MM.1S (cell line): ENCODE measurements around the gene PRAMEF13.
"Not testable (repeated sequence)": the region's sequence is repeated elsewhere in the genome, so short reads cannot be mapped to it uniquely, and the experiment has no call there.

ENCODE experiments used
- CTCF ChIP-seq: fragments of 300-600 bp; sonication (generic); IDR thresholded peaks from 2 replicates; pipeline ENCODE4 v1.5.1; 2016; ENCODE audit warnings: antibody characterized with exemption, low read length, mixed read lengths
- EZH2 ChIP-seq: fragments of 300-600 bp; sonication (generic); optimal IDR thresholded peaks from 2 replicates; pipeline ENCODE3; 2017; ENCODE audit warnings: low read depth, mild to moderate bottlenecking, antibody characterized with exemption, low read length, mixed read lengths

GRCh38 chr1:13237572-13237971 is 36.4 kb upstream of the PRAMEF13 start:
- not testable (repeated sequence) for TF ChIP-seq CTCF, EZH2
